GM19463 (cell line): ENCODE data around the gene TRIM6.
A peak's percentile ranks its signal among the peaks of the same experiment; 100 is the strongest.
"Not testable (repeated sequence)": the region's sequence is repeated elsewhere in the genome, so short reads cannot be mapped to it uniquely, and the experiment has no call there.

ENCODE experiments used
- ATAC-seq: cut with Tn5 transposase; IDR thresholded peaks from one replicate; pipeline ENCODE4 v1.9.1; 2021; ENCODE audit warnings: mild to moderate bottlenecking, moderate library complexity; ENCODE audit not compliant: unreplicated experiment

TRIM6 gene, protein sequence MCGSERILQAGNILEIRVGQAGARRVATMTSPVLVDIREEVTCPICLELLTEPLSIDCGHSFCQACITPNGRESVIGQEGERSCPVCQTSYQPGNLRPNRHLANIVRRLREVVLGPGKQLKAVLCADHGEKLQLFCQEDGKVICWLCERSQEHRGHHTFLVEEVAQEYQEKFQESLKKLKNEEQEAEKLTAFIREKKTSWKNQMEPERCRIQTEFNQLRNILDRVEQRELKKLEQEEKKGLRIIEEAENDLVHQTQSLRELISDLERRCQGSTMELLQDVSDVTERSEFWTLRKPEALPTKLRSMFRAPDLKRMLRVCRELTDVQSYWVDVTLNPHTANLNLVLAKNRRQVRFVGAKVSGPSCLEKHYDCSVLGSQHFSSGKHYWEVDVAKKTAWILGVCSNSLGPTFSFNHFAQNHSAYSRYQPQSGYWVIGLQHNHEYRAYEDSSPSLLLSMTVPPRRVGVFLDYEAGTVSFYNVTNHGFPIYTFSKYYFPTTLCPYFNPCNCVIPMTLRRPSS

DNA sequence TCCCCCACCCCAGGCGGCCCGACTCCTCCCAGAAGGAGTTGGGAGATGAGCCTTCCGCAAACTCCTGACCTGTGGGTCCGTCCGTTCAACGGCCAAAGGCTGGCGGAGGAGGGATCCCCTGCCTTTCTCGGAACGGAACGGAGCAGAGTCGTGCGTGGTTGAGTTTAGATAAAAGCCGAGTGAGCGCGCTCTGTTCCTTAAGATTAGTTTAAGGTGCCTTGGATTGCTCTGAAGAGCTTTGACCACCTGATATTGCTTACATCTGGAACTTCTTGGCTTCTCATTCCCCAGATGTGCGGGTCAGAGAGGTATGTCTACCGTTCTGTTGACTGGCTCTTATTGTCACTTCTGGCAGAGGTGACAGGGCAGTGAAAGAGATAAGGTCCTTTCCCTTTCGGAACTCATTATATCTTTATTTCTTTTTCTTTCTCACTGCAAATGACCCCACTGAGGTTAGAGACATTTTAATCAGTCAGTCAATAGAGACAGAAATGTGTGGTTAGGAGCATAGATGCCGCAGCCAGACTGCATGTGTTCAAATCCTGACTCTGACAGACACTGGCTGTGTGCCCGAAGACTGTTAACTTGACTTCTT is at the start of gene TRIM6:
Gene TRIM6, plus strand, starts transcription at position 31 of the 595 bp plus-strand sequence. Its CDS starts 261 bp downstream, at position 292.
- ATAC-seq: peak; percentile 41

DNA sequence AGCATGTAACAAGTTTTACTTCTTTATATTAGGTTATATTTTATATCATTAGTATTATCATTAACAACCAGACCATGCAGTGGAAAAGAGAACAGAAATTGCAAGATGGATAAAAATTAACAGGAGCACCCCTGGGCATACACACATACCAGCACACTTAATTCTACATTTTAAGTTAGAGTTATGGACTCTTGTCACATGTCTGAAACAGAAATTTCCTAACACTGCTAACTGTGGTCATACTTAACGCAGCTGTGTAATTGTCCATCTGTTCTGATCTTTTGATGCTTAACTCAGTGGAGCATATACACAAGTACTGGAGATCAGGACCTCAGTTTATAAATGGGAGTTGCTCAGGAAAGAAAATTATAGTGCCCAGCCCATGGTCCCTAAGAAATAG is 48.5 kb upstream of the TRIM6 start:
- peak; percentile 65 for ATAC-seq

DNA sequence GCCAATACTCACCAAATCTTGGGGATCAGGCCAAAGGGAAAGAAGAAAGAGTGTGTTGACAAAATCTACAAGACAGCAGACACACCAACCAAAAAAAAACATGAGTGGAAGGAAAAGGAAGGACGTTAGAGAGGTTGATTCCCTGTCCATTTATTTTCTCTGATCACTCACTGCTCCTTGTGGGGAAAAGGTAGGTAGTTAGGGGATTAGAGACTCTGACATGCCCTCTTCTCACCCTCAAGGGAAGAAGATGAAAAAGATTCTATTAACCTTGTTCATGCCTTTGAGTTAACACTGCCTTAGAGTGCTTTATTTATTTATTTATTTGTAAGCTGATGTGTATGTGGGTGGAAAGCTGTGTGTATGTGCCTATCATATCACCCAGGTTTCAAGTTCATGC is 48.0 kb upstream of the TRIM6 start, which contains the start of gene OR52H1:
Gene OR52H1, minus strand, starts transcription at position 101 of the 400 bp plus-strand sequence. CDS start 3,035 bp downstream, outside the sequence.
- ATAC-seq: no peak

DNA sequence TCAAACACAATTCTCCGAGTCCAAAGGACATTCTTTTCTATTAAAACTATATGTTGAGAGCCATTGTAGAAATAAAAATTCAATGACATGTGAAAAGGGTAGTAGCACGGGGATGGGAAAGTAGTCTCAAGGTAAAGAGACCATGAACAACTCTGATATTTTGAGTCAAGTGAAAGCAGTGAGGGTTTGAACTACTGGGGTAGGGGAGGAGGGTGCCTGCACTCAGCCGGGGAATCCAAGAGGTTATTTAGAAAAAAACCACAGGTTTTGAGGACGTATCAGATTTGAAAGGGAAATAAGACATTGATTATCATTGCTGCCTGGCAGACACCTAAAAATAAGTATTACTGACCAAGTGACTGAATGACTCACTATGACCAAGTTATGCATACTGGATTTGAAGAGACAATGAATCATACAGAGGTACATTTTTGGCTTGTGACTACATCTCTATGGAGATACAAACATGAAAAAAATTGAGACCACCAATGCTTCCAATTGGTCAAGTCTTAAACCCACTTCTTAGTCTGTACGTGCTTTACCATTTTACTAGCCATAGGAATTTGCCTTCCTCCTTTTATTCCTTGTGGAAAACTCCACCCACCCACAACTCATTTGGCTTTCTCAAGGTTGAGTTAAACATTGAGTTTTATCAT is 45.9 kb upstream of the TRIM6 start:
- ATAC-seq: peak; percentile 69

DNA sequence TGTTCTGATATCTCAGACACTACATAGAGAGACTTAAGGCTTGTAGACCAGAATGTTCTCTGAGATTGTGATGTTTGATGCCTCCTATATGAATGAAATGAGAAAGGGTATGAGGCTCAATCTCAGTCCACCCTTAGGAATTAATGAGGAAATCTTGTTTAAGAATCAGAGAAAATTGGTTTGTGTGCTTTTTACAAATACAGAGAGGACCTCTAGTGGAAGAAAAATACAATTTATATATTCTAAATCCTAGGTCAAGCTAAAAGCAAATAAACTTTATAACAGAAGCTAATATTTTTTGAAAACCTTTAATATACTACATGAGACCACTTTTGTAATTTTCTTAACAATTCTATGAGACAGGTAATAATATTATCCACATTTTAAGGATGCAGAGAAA is 43.1 kb upstream of the TRIM6 start:
- ATAC-seq: no peak

DNA sequence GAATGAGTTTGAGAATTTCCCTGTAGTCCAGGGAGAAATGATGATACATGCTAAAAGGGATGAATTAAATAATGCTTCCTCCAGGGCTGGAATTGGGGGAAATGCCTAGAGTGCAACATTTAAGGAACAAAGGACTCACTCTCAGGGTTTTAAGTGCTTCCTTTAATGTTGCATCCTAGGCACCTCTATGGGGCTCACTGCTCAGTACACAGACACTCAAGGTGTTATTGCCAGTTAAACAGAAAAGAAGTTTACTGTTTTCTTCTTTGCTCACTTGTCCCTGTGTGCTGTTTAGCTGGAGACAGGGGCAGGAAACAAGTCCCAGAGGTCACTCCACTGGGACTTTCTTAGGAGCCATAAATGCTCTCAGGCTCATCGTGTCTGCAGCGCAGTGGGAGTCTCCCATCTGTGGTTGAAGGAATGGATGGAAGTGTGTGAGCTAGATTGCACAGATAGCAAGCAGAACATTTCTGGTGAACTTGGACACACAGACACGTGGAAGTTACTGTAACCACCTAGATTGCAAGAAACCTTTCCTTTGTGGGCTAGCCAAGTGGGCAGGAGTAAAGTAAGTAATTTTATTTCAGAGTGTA is 39.7 kb upstream of the TRIM6 start:
- no peak for ATAC-seq

DNA sequence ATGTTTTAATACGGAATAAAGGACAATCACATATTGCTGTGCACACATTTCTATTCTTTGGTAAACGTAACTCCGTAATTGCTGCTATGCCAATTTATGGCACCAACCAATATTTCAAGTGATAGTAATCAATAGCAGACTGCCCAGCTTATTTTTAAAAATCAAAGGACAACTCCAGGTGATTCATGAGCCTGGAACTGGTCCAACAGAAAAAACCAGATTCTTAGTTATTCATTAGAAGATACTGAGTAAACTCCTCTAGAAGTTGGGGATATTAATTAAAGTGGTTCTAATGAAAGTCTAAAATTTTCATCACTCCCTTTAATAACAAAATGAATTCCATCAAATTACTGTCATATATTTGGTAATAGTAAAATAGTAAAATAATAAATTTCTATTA is 38.7 kb upstream of the TRIM6 start:
- no peak for ATAC-seq

DNA sequence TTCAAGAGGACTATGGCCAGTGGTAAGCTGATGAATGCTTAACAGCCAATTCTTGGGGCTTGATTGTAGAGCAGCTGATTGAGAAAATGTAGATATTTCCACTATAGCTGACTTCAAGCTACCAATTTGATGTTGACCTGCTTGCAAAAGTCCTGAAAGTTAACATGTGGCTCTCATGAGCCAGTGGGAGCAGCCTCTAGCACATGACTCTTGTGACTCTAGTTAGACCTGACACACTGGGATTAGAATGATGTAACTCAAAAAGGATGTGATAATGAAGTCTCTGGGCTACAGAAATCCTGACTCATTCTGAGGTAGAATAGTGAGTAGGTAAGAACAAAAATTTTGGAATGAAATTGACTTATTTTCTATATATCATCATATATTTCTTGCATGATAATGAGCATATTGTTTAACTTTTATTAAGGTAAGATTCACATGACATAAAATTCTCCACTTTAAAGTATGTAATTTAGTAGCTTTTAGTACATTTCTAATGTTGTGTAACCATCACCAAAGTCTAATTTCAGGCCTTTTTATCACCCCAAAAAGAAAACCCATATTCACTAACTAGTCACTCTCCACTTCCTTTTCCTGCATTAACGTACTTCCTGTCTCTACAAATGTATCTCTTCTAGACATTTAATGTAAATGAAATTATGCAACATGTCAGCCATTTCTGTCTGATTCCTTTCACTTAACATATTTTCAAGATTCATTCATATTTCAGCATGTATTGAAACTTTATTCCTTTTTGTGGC is 32.0 kb upstream of the TRIM6 start:
- ATAC-seq: no peak

DNA sequence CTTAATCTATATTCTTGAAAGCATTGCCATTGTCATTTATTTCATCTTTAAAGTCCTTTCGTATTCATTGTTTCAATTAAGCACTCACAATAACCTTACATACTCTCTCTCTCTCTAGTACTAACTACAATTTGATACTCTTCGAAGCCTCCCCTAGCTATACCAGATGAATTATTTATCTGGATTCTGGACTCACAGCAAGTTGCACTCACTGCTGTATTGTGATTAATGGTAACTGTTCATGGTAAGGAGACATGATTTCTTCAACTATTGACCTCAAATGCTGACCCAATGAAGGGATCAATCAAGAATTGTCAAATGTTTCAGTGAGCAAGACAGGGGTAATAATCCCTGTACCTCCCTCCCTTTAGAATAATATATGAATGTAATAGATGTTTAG is 21.8 kb upstream of the TRIM6 start:
- ATAC-seq: no peak

DNA sequence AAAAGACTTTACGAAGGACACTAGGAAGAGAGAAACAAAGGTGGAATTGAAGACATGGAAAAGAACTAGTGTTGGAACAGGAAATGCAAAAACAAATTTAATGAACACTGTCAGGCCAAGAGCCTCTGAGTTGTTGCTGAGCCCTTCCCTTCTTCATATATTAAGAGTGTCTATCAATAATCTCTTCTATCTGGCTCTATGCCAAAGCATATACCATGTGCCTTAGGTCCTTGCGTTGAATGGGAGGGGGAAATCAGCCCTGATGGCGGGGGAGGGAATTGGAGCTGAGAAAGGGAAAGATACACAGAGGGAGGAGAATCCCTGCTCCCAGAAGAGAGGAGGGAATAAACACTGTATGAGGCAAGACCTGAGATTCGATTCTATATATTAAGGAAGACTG is 21.3 kb upstream of the TRIM6 start:
- ATAC-seq: no peak

DNA sequence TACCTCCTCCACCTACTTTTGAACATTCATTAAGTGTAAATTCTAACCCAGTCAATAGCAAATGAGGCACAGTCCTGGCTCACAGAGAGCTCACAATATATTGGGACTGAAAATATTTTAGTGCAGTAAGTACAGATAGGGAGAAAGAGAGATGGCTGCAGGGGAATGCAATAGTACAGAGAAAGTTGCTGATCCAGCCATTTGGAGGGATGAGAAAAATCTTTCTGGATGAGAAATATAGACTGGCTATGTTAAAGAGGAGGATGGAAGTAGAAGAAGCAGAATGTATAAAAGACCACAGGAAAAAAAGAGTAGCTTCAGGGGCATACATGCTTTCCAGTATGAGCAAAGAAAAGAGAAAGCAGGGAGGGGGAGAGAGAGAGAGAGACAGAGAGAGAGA is 19.3 kb upstream of the TRIM6 start:
- no peak for ATAC-seq

DNA sequence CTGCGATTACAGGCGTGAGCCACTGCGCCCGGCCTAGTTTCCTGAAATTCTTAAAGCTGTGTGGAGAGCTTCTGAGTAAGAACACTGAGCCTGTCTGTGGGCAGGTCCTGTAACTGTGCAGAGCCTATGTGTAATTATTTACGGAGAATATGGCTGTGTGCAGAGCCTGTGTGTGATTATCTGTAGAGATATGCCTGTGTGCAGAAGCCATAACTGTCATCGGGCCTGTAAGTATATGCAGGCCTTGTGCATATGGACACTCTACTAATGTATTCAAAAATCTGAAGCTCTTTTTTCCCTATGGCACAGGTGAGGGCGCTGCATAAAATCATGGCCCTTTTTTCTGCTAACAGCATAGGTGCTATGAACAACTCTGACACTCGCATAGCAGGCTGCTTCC is 15.9 kb upstream of the TRIM6 start, which contains the start of gene OR52B6:
Gene OR52B6, plus strand, starts transcription at position 301 of the 400 bp plus-strand sequence. Its CDS starts 0 bp downstream, at position 301.
- ATAC-seq: no peak

DNA sequence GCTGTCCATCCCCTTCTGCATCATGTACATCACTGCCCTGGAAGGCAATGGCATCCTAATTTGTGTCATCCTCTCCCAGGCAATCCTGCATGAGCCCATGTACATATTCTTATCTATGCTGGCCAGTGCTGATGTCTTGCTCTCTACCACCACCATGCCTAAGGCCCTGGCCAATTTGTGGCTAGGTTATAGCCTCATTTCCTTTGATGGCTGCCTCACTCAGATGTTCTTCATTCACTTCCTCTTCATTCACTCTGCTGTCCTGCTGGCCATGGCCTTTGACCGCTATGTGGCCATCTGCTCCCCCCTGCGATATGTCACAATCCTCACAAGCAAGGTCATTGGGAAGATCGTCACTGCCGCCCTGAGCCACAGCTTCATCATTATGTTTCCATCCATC is 15.4 kb upstream of the TRIM6 start:
- ATAC-seq: no peak

DNA sequence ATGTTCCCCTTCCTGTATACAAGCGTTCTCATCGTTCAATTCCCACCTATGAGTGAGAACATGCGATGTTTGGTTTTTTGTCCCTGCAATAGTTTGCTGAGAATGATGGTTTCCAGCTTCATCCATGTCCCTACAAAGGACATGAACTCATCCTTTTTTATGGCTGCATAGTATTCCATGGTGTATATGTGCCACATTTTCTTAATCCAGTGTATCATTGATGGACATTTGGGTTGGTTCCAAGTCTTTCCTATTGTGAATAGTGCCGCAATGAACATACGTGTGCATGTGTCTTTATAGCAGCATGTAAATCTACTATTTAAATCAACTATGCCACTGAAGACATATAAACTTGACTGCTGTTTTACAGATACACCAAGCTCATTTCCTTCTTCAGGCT is 12.0 kb upstream of the TRIM6 start:
- not testable (repeated sequence) for ATAC-seq

DNA sequence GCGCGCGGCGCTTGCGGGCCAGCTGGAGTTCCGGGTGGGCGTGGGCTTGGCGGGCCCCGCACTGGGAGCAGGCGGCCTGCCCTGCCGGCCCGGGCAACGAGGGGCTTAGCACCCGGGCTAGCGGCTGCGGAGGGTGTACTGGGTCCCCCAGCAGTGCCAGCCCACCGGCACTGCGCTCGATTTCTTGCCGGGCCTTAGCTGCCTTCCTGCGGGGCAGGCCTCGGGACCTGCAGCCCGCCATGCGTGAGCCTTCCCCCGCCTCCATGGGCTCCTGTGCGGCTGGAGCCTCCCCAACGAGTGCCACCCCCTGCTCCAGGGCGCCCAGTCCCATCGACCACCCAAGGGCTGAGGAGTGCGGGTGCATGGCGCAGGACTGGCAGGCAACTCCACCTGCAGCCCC is 6.5 kb upstream of the TRIM6 start:
- ATAC-seq: not testable (repeated sequence)

DNA sequence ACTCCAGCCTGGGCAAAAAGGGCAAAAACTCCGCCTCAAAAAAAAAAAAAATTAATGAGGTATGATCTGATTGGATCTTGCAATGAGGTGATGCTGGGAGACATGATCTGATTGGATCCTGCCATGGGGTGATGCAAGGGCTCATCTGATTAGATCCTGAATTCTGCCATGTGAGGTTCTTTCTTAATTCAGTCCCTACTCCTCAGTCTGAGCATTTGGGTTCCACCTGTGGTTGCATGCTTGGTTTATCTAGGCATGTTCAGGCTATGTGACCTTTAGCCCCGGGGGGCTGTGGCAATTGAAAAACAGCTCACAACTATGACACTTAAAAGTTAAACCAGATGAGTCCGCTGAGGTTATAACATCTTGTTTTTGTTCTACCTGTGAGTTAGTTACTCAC is 4.8 kb upstream of the TRIM6 start:
- no peak for ATAC-seq

DNA sequence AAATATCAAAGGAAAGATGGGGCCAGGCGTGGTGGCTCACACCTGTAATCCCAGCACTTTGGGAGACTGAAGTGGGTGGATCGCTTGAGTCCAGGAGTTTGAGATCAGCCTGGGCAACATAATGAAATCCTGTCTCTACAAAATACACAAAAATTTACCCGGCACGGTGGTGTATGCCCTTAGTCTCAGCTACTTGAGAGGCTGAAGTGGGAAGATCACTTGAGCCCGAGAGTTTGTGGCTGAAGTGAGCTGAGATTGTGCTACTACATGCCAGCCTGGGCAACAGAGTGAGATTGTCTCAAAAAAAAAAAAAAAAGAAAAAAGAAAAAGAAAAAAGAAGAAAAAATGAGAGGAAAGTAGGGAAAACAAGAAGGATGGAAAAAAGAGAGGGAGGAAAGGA is 3.8 kb upstream of the TRIM6 start:
- no peak for ATAC-seq

DNA sequence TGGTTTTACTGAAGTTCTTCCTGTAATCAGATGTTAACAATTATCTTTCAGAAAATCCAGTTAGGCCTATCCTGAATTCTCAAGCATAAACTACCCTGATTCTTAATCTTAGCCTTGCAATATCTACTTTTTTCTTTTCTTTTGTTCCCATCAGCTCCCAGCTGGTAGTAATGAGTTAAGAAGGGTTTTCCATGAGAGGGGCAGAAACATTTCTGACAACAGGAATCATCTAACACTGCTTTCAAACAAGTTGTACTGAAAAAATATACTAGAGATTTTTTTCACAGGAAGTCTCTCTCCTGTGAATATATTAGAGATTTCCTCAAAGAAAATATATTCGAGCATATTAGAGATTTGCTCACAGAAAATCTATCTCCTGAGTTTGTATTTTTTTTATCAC is 3.3 kb upstream of the TRIM6 start:
- no peak for ATAC-seq

DNA sequence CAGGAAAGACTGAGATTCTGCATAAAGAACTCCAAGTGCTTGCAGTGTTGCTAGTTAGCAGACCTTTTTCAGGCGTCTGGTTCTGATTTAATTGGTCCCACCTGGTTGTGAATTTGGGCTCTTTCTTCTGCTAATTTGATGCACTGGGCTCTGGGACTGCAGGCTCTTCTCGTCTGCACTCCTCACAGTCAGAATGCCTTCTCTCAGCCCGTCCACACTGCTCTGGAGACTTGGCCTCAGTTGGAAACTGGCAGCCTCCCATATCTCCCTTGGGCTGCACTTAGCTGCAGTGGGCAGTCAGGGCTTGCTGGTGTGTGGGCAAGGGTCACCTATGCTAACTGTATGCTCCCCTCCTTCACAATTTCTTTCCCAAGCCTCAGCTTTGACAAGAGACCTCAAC is 1.5 kb downstream of the TRIM6 start:
- ATAC-seq: no peak

DNA sequence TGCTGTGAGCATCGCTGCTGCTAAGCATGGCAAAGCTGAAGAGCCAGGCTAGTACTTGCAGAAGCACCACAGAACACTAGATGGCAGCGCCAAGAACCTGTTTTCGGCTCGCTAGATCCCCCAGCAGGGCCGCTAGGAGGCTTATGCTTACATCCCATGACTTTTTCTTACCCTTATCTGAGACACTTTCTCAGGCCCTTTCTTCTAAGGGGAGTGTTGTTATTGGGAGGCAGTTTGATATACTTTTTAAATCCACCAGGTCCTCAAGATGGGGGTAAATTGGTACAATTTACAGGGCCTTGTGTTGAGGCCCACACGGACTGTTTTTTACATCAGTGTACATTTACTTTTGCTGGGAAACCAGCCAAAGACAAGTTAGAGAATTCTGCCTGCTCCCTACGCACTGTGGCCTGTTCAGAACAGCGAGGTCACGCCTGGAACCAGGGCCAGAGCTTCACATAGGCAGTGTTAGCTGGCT is 4.0 kb downstream of the TRIM6 start:
- peak; percentile 83 for ATAC-seq
